ENCODE data around the gene STOML2. TPM values are rescaled to one million over a fixed set of nuclear protein-coding genes. Genes with fewer than 3 reads are reported as not detected.

STOML2 gene
- total and polyA plus RNA-seq, 7 donors: 98.6 to 228 (median 138) TPM

GRCh38 chr9:35107297-35108290, 4.7 kb upstream of the STOML2 start:
- H3K4me1 ChIP-seq: peaks cover 24% of the 10 kb centered on the region
- intact Hi-C loops (cut with DNase I): no loop called here
- H3K36me3 ChIP-seq (ENCODE audit: insufficient read depth in 1 of 2, low read depth in 1 of 2): peaks cover 0 to 45% of the 10 kb centered on the region in 2 donors
- no peaks in the 10 kb centered on the region for H3K27me3 ChIP-seq (ENCODE audit: insufficient read depth in 3 of 3, low read length in 2 of 3)
- no peaks in the 10 kb centered on the region for H3K9me3 ChIP-seq
- H3K4me3 ChIP-seq: no peak overlapping the region
- no peak for TF ChIP-seq CTCF (IDR thresholded peaks at IDR 0.05)
- 66 to 72% (median 67%) methylated on average over 18 of the region's 18 CpGs for WGBS, 3 donors
- DNase-seq: no peak
- H3K27ac ChIP-seq: no peak overlapping the region
- no peak for ATAC-seq

GRCh38 chr9:35106343-35106730, 3.4 kb upstream of the STOML2 start:
- Histone ChIP-seq H3K36me3 (ENCODE audit: insufficient read depth in 1 of 2, low read depth in 1 of 2) (peaks cover 0 to 52% of the 10 kb centered on the region in 2 donors), H3K27me3 (ENCODE audit: insufficient read depth in 3 of 3, low read length in 2 of 3) (no peaks in the 10 kb centered on the region), H3K9me3 (no peaks in the 10 kb centered on the region), H3K4me3 (no peak overlapping the region), H3K4me1 (peaks cover 28% of the 10 kb centered on the region), H3K27ac (no peak overlapping the region)
- ATAC-seq (no peak), DNase-seq (no peak)
- WGBS, 3 donors: 81 to 91% (median 89%) methylated on average over 7 of the region's 7 CpGs
- TF ChIP-seq CTCF (IDR thresholded peaks at IDR 0.05): no peak
- intact Hi-C loops (cut with DNase I): no loop called here

- H3K27me3 ChIP-seq (ENCODE audit: insufficient read depth in 3 of 3, low read length in 2 of 3): no peaks in the 10 kb centered on the region
- no peak overlapping the region for H3K4me3 ChIP-seq
- no peak for TF ChIP-seq CTCF (IDR thresholded peaks at IDR 0.05)
- 91 to 94% (median 91%) methylated on average over 13 of the region's 13 CpGs for whole genome bisulfite sequencing, 3 donors
- DNase-seq (no peak), ATAC-seq (no peak)
- peaks cover 28% of the 10 kb centered on the region for H3K4me1 ChIP-seq
- intact Hi-C loops (cut with DNase I): no loop called here
- H3K36me3 ChIP-seq (ENCODE audit: insufficient read depth in 1 of 2, low read depth in 1 of 2): peaks cover 0 to 58% of the 10 kb centered on the region in 2 donors
- H3K9me3 ChIP-seq: no peaks in the 10 kb centered on the region
- H3K27ac ChIP-seq: no peak overlapping the region
Observed at GRCh38 chr9:35105571-35106342, 2.8 kb upstream of the STOML2 start.

- no peak for TF ChIP-seq CTCF (IDR thresholded peaks at IDR 0.05)
- intact Hi-C loops (cut with DNase I): no loop called here
- ATAC-seq (no peak), DNase-seq (no peak)
- H3K9me3 ChIP-seq: no peaks in the 10 kb centered on the region
- H3K27me3 ChIP-seq (ENCODE audit: insufficient read depth in 3 of 3, low read length in 2 of 3): no peaks in the 10 kb centered on the region
- H3K4me3 ChIP-seq: no peak overlapping the region
- 89 to 96% (median 91%) methylated on average over 12 of the region's 12 CpGs for WGBS, 3 donors
- peaks cover 0 to 64% of the 10 kb centered on the region in 2 donors for H3K36me3 ChIP-seq (ENCODE audit: insufficient read depth in 1 of 2, low read depth in 1 of 2)
- peaks cover 22% of the 10 kb centered on the region for H3K4me1 ChIP-seq
- H3K27ac ChIP-seq: no peak overlapping the region
Observed at GRCh38 chr9:35105126-35105525, 2.2 kb upstream of the STOML2 start.
